ENCODE measurements around the gene MALRD1.

DNA sequence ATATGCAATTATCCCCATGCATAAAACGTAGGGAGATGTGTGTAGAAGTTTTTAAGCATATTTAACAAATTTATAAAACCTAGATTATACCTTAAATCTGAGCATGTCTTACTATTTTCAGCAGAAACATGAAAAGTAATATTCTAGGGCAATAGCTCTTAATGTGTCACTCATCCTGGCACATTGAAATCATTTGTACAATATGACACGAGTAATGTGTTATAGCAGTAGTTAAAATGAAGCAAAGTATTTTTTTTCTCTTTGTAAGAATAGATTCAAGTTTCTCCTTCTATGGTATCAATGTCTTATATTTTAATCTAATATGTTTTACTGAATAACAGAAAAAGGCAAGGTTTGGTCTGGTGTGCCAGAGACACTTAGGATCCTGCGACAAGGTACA is 492.7 kb downstream of the MALRD1 start:
- TF ChIP-seq ELF4 (IDR thresholded peaks at IDR 0.05): no peak
- no peak for TF ChIP-seq CTBP1 (IDR thresholded peaks at IDR 0.05; ENCODE audit: borderline replicate concordance)
- TF ChIP-seq HDGF (IDR thresholded peaks at IDR 0.05; ENCODE audit: borderline replicate concordance): no peak
- TF ChIP-seq FOXM1 (IDR thresholded peaks at IDR 0.05; ENCODE audit: borderline replicate concordance): no peak
- TF ChIP-seq TARDBP (IDR thresholded peaks at IDR 0.05): no peak
- TF ChIP-seq ARNT (IDR thresholded peaks at IDR 0.05): no peak
- TF ChIP-seq SP1 (IDR thresholded peaks at IDR 0.05): no peak

Measured in HEK293T (cell line).